Measurements from ENCODE around the gene ATP6V0A4.

DNA sequence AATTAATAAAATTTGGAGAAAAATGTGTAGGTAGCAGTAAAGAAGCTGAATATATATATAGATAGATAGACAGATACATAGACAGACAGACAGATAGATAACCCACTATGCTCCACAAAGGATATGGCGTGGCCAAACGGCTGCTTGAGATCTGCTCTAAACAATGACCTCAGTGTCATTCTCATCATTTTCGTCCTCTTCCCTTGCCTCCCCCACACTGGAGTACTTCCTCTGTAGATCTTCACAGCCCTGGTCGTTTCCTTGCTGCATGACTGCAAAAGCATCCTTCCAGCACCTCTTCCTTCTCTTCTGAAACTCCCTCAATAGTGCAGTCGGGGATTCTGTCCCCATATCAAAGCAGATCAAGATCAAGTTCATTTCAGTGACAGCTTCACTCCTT, 35.6 kb upstream of the ATP6V0A4 start:
- TF ChIP-seq, protein P1, sequence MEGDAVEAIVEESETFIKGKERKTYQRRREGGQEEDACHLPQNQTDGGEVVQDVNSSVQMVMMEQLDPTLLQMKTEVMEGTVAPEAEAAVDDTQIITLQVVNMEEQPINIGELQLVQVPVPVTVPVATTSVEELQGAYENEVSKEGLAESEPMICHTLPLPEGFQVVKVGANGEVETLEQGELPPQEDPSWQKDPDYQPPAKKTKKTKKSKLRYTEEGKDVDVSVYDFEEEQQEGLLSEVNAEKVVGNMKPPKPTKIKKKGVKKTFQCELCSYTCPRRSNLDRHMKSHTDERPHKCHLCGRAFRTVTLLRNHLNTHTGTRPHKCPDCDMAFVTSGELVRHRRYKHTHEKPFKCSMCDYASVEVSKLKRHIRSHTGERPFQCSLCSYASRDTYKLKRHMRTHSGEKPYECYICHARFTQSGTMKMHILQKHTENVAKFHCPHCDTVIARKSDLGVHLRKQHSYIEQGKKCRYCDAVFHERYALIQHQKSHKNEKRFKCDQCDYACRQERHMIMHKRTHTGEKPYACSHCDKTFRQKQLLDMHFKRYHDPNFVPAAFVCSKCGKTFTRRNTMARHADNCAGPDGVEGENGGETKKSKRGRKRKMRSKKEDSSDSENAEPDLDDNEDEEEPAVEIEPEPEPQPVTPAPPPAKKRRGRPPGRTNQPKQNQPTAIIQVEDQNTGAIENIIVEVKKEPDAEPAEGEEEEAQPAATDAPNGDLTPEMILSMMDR (IDR thresholded peaks at IDR 0.05) = no peak
- TF ChIP-seq POLR2A (IDR thresholded peaks at IDR 0.05; ENCODE audit: low read depth) (no peak), EP300 (IDR thresholded peaks at IDR 0.05) (no peak)

All from esophagus muscularis mucosa (tissue), 4 donors.